ENCODE measurements around the gene ABCF2. TPM values are rescaled to one million over a fixed set of nuclear protein-coding genes. Genes with fewer than 3 reads are reported as not detected.

Gene ABCF2
- total and polyA plus RNA-seq, 2 donors (not counting 1 experiment from before 2014, with no cell fraction given) = 16.1 to 30.2 TPM

- Histone ChIP-seq H3K4me2 (replicated peaks; ENCODE audit: low read depth, low read length, poor library complexity, severe bottlenecking) (no peak overlapping the region), H3K9me3 (ENCODE audit: control extremely low read depth in 1 of 3, control insufficient read depth in 2 of 3, insufficient read depth in 1 of 3, low read length in 2 of 3) (no peaks in the 10 kb centered on the region), H3K36me3 (replicated peaks in 1 of 2; ENCODE audit: control extremely low read depth in 1 of 2, control insufficient read depth in 1 of 2, extremely low read depth in 1 of 2, insufficient read depth in 2 of 2, low read length in 1 of 2) (no peaks in the 10 kb centered on the region), H3K4me1 (ENCODE audit: control insufficient read depth in 2 of 2, insufficient read depth in 2 of 2, low read length in 2 of 2) (peaks cover 11 to 16% of the 10 kb centered on the region in 2 donors), H3K27me3 (replicated peaks in 1 of 4; ENCODE audit: control extremely low read depth in 1 of 4, control insufficient read depth in 3 of 4, insufficient read depth in 4 of 4, low read length in 3 of 4) (peaks cover 0 to 42% (median 13%) of the 10 kb centered on the region in 4 experiments), H3K9ac (ENCODE audit: low read length) (no peak overlapping the region), H3K27ac (ENCODE audit: low read length in 2 of 2) (no peak overlapping the region), H4K20me1 (ENCODE audit: control insufficient read depth, insufficient read depth, low read length, poor library complexity, severe bottlenecking) (no peaks in the 10 kb centered on the region), H2AFZ (ENCODE audit: insufficient read depth, low read depth, low read length, poor library complexity, severe bottlenecking) (no peak overlapping the region), H3K79me2 (ENCODE audit: control insufficient read depth, insufficient read depth, low read length) (no peaks in the 10 kb centered on the region), H3K4me3 (ENCODE audit: control extremely low read depth in 1 of 5, extremely low read depth in 1 of 5, insufficient read depth in 1 of 5, low read depth in 2 of 5, low read length in 4 of 5) (no peak overlapping the region)
- CTCF ChIA-PET = no interaction called here
- TF ChIP-seq, protein P1, sequence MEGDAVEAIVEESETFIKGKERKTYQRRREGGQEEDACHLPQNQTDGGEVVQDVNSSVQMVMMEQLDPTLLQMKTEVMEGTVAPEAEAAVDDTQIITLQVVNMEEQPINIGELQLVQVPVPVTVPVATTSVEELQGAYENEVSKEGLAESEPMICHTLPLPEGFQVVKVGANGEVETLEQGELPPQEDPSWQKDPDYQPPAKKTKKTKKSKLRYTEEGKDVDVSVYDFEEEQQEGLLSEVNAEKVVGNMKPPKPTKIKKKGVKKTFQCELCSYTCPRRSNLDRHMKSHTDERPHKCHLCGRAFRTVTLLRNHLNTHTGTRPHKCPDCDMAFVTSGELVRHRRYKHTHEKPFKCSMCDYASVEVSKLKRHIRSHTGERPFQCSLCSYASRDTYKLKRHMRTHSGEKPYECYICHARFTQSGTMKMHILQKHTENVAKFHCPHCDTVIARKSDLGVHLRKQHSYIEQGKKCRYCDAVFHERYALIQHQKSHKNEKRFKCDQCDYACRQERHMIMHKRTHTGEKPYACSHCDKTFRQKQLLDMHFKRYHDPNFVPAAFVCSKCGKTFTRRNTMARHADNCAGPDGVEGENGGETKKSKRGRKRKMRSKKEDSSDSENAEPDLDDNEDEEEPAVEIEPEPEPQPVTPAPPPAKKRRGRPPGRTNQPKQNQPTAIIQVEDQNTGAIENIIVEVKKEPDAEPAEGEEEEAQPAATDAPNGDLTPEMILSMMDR (IDR thresholded peaks at IDR 0.05) = no peak
- no peak for TF ChIP-seq EZH2 (IDR thresholded peaks at IDR 0.05; ENCODE audit: borderline replicate concordance, insufficient read depth, low read depth, low read length, poor library complexity, severe bottlenecking)
- no peak overlapping the region for H3K4me3 Mint-ChIP-seq
- no peak for DNase-seq
- no peak overlapping the region for H3K27ac Mint-ChIP-seq
- H3K9me3 Mint-ChIP-seq (ENCODE audit: insufficient read depth) = no peaks in the 10 kb centered on the region
- intact Hi-C loops (cut with micrococcal nuclease) = no loop called here
- POLR2A ChIA-PET = no interaction called here
- WGBS (ENCODE audit: insufficient coverage) = 73% methylated on average over 5 of the region's 7 CpGs
- H3K4me1 Mint-ChIP-seq = peaks cover 18% of the 10 kb centered on the region
- peaks cover 70% of the 10 kb centered on the region for H3K27me3 Mint-ChIP-seq
- ATAC-seq (ENCODE audit: low read depth) = no peak
Measured at GRCh38 chr7:151254316-151254715, 27.3 kb upstream of the ABCF2 start.

GRCh38 chr7:151252961-151253711 lies 26.1 kb upstream of the ABCF2 start:
- Histone ChIP-seq H3K4me1 (ENCODE audit: control insufficient read depth in 2 of 2, insufficient read depth in 2 of 2, low read length in 2 of 2) (peaks cover 13 to 21% of the 10 kb centered on the region in 2 donors), H3K9ac (ENCODE audit: low read length) (no peak overlapping the region), H2AFZ (ENCODE audit: insufficient read depth, low read depth, low read length, poor library complexity, severe bottlenecking) (no peak overlapping the region), H3K36me3 (replicated peaks in 1 of 2; ENCODE audit: control extremely low read depth in 1 of 2, control insufficient read depth in 1 of 2, extremely low read depth in 1 of 2, insufficient read depth in 2 of 2, low read length in 1 of 2) (no peaks in the 10 kb centered on the region), H3K9me3 (ENCODE audit: control extremely low read depth in 1 of 3, control insufficient read depth in 2 of 3, insufficient read depth in 1 of 3, low read length in 2 of 3) (no peaks in the 10 kb centered on the region), H3K27ac (ENCODE audit: low read length in 2 of 2) (no peak overlapping the region), H3K27me3 (replicated peaks in 1 of 4; ENCODE audit: control extremely low read depth in 1 of 4, control insufficient read depth in 3 of 4, insufficient read depth in 4 of 4, low read length in 3 of 4) (peaks cover 0 to 47% (median 15%) of the 10 kb centered on the region in 4 experiments), H3K79me2 (ENCODE audit: control insufficient read depth, insufficient read depth, low read length) (no peaks in the 10 kb centered on the region), H4K20me1 (ENCODE audit: control insufficient read depth, insufficient read depth, low read length, poor library complexity, severe bottlenecking) (no peaks in the 10 kb centered on the region), H3K4me3 (ENCODE audit: control extremely low read depth in 1 of 5, extremely low read depth in 1 of 5, insufficient read depth in 1 of 5, low read depth in 2 of 5, low read length in 4 of 5) (no peak overlapping the region), H3K4me2 (replicated peaks; ENCODE audit: low read depth, low read length, poor library complexity, severe bottlenecking) (no peak overlapping the region)
- ChIA-PET POLR2A (interaction anchor here (0.6 kb wide), 1 partner anchor 122 kb away, joined by 3 read pairs; no protein-coding TSS in a partner anchor), CTCF (interaction anchor here (2.0 kb wide), 1 partner anchor 9 kb away, joined by 8 read pairs; no protein-coding TSS in a partner anchor)
- intact Hi-C loops (cut with micrococcal nuclease) = no loop called here
- Mint-ChIP-seq H3K9me3 (ENCODE audit: insufficient read depth) (no peaks in the 10 kb centered on the region), H3K4me1 (peaks cover 24% of the 10 kb centered on the region), H3K27me3 (peaks cover 67% of the 10 kb centered on the region), H3K4me3 (peak overlapping the region; percentile 86), H3K27ac (no peak overlapping the region)
- 90% methylated on average over 12 of the region's 17 CpGs for WGBS (ENCODE audit: insufficient coverage)
- DNase-seq (no peak), ATAC-seq (ENCODE audit: low read depth) (no peak)
- TF ChIP-seq, protein P1 (IDR thresholded peaks at IDR 0.05) = no peak
- no peak for TF ChIP-seq EZH2 (IDR thresholded peaks at IDR 0.05; ENCODE audit: borderline replicate concordance, insufficient read depth, low read depth, low read length, poor library complexity, severe bottlenecking)
